ENCODE data around the gene HOXB2. TPM values are rescaled to one million over a fixed set of nuclear protein-coding genes. Genes with fewer than 3 reads are reported as not detected.
A peak's percentile ranks its signal among the peaks of the same experiment; 100 is the strongest.

Gene HOXB2
- total and polyA plus RNA-seq, 9 of the 15 experiments (the other 6 are each of a cell fraction or from before 2014, with no cell fraction given) = 2.1 to 97.7 (median 21.2) TPM

DNA sequence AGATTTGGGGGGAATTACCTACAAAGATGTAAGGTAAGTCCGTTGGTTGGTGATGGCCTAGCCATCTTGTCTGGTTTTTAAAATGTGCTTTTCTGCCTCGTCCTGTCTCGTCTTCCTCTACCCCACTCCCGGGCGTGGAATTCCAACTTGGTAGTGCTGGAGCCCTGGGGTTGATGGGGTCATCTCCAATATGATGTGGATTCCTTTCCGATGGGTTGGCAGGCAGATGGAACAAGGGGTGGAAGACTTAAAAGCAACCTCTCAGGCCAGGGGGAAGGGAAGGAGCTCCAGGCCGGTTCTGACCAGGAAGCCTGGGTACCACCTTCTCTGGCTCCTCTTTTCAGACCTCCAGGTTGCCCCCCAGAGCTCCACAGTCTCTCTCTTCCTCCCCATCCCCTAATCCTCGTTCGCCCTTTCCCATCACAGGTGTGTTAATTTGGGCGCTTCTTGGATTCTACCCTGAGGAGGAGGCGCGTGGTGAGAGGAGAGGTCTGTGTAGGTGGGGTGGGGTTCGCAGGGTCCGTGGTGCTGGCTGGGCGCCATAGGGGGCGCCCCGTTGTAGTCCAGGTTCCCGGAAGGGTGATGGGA is 5.1 kb upstream of the HOXB2 start (continued):
- TF ChIP-seq NR2C2 (CRISPR knock-in tag; IDR thresholded peaks at IDR 0.05) = no peak
- TF ChIP-seq NR2C2 (tag; IDR thresholded peaks at IDR 0.05) = no peak
- no peak for TF ChIP-seq SOX6 (IDR thresholded peaks at IDR 0.05)
- peak; percentile 48 for TF ChIP-seq CTCFL (IDR thresholded peaks at IDR 0.05; ENCODE audit: borderline replicate concordance, insufficient read depth, low read depth, low read length, poor library complexity, severe bottlenecking)

DNA sequence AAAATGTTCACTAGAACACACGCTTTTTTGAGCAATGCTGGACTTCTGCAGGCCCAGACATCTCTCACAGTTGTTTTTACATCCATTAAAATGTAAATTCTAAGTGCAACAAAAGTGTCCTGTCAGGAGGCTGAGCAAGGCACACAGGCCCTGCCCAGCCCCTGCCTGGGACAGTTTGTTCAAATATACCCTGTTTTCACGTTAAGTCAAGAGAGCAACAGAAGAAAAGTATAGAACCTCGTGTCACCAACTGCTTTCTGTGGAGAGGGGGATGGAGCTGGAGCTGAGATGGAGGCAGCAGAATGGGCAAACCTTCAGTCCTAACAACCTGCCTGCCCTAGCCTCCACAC is 4.3 kb upstream of the HOXB2 start:
- in situ Hi-C loops (cut with MboI) = no loop called here
- no peak for ATAC-seq
- H3K9me1 ChIP-seq (ENCODE audit: control insufficient read depth, insufficient read depth, low read length) = no peaks in the 10 kb centered on the region
- peaks cover 71% of the 10 kb centered on the region for H3K79me2 ChIP-seq (ENCODE audit: control insufficient read depth, insufficient read depth, low read length)
- H3K9ac ChIP-seq (ENCODE audit: insufficient read depth in 1 of 2, low read depth in 2 of 2, low read length in 2 of 2) = peak overlapping the region; percentile 18 to 93; a peak in 2 of 4 replicates
- DNase-seq (ENCODE audit: extremely low read depth in 1 of 4, low spot score in 3 of 4) = no peak
- H3K4me1 ChIP-seq (replicated peaks in 1 of 2; ENCODE audit: control insufficient read depth in 2 of 2, insufficient read depth in 2 of 2, low read length in 2 of 2) = peaks cover 30 to 54% of the 10 kb centered on the region in 2 experiments
- no peak overlapping the region for H3K4me2 ChIP-seq (ENCODE audit: insufficient read depth, low read length)
- no peak overlapping the region for H3K4me3 ChIP-seq
- no peaks in the 10 kb centered on the region for H3K9me3 ChIP-seq (replicated peaks; ENCODE audit: control insufficient read depth, insufficient read depth, low read depth, low read length)
- WGBS (ENCODE audit: insufficient coverage, low coverage, missing lambda C conversion rate) = 8% methylated on average over 3 of the region's 3 CpGs
- H3K27me3 ChIP-seq (ENCODE audit: control insufficient read depth in 2 of 2, insufficient read depth in 2 of 2, low read length in 2 of 2) = no peaks in the 10 kb centered on the region
- BruUV-seq (replicated peaks) = no TSS peak
- intact Hi-C loops (cut with micrococcal nuclease) = loop anchor here (2.0 kb wide), 1 partner anchor 48 kb away; no protein-coding TSS in a partner anchor
- no peak overlapping the region for H2AFZ ChIP-seq (ENCODE audit: low read depth, low read length)
- peaks cover 51% of the 10 kb centered on the region; the same call in 2 of the 3 replicates for H3K36me3 ChIP-seq (ENCODE audit: control insufficient read depth, insufficient read depth, low read length)
- H4K20me1 ChIP-seq (replicated peaks; ENCODE audit: control insufficient read depth, insufficient read depth, low read length) = no peaks in the 10 kb centered on the region
- ChIA-PET CTCF (ENCODE audit: low intra/inter-chr PET ratio) (no interaction called here), POLR2A (interaction anchor here (0.6 to 2.5 kb wide), 6 partner anchors 10 to 300 kb away, joined by 3 to 8 read pairs (median 4); no protein-coding TSS in a partner anchor)
- H3K27ac ChIP-seq (ENCODE audit: extremely low read depth, low read depth, low read length) = peak overlapping the region; percentile 95
- no peak for FAIRE-seq
- TF ChIP-seq HIVEP1 (CRISPR knock-in tag; IDR thresholded peaks at IDR 0.05) (no peak), ZNF592 (IDR thresholded peaks at IDR 0.05) (peak; percentile 25; the same call in 1 of the 2 replicates), UBTF (IDR thresholded peaks at IDR 0.05; ENCODE audit: borderline replicate concordance in 1 of 2, low read depth in 2 of 2, low read length in 2 of 2) (0 out of 4 replicates have a peak, but pooled peaks of 1 of the 2 experiments have one; percentile 20), NELFE (IDR thresholded peaks at IDR 0.05; ENCODE audit: insufficient read depth, insufficient read length) (no peak), POLR2B (IDR thresholded peaks at IDR 0.05; ENCODE audit: low read depth, partially characterized antibody) (peak; percentile 29), SAFB (IDR thresholded peaks at IDR 0.05; ENCODE audit: borderline replicate concordance, low read depth, low read length) (no peak), HDGF (IDR thresholded peaks at IDR 0.05) (no peak), SMAD4 (CRISPR knock-in tag; conservative IDR thresholded peaks at IDR 0.05) (0 out of 2 replicates have a peak, but pooled peaks have one; percentile 27)
